CD8-positive, alpha-beta memory T cell (primary cell): ENCODE data around the gene MBD5. TPM values are rescaled to one million over a fixed set of nuclear protein-coding genes. Genes with fewer than 3 reads are reported as not detected.

Experiments used
- CTCF ChIA-PET: fragments of 350-600 bp; sonication (Branson Sonifier 250); formaldehyde crosslinking; loops from one replicate; lab custom pipeline; 2021; ENCODE audit warnings: antibody characterized with exemption; lab: Charles Lee
- POLR2A ChIA-PET: fragments of 350-600 bp; sonication (Branson Sonifier 250); formaldehyde crosslinking; loops from one replicate; lab custom pipeline; 2021; ENCODE audit warnings: antibody characterized with exemption; lab: Charles Lee
- DNase-seq, 5 donors: peaks; one replicate each; pipeline versions ENCODE4 v3.0.0 to v3.0.0-alpha.2; 2020 to 2022; ENCODE audit warnings: mixed read lengths in 1 of 5
- H3K27ac ChIP-seq: one replicate; pipeline ENCODE4 v1.7.0; 2013; ENCODE audit warnings: low read depth, mild to moderate bottlenecking, low read length, moderate library complexity
- H3K27me3 ChIP-seq: 2 replicates; pipeline ENCODE4 v1.7.0; 2013; ENCODE audit warnings: low read length, mild to moderate bottlenecking; ENCODE audit not compliant: insufficient read depth, poor library complexity, severe bottlenecking
- H3K36me3 ChIP-seq: 2 replicates; pipeline ENCODE4 v1.7.0; 2013; ENCODE audit warnings: mild to moderate bottlenecking, low read length, moderate library complexity; ENCODE audit not compliant: insufficient read depth
- H3K4me1 ChIP-seq: 2 replicates; pipeline ENCODE4 v1.7.0; 2013; ENCODE audit warnings: mild to moderate bottlenecking, low read length, moderate library complexity; ENCODE audit not compliant: insufficient read depth
- H3K4me3 ChIP-seq: 2 replicates; pipeline ENCODE4 v1.7.0; 2013; ENCODE audit warnings: mild to moderate bottlenecking, low read length
- H3K9me3 ChIP-seq: 2 replicates; pipeline ENCODE4 v1.7.0; 2013; ENCODE audit warnings: mild to moderate bottlenecking, low read length
- H3K27ac Mint-ChIP-seq, 8 donors: one replicate each; pipeline ENCODE4 v1.8.0; 2020 to 2021; ENCODE audit warnings: mixed read lengths in 8 of 8, mild to moderate bottlenecking in 6 of 8, inconsistent platforms in 3 of 8, moderate library complexity in 3 of 8
- H3K27me3 Mint-ChIP-seq, 2 donors: one replicate each; pipeline ENCODE4 v1.8.0; 2020 to 2021; ENCODE audit warnings: mixed read lengths in 2 of 2, mild to moderate bottlenecking in 1 of 2, moderate library complexity in 1 of 2
- H3K36me3 Mint-ChIP-seq, 3 donors: one replicate each; pipeline ENCODE4 v1.8.0; 2020 to 2021; ENCODE audit warnings: mixed read lengths in 3 of 3, inconsistent platforms in 1 of 3, mild to moderate bottlenecking in 1 of 3
- H3K4me1 Mint-ChIP-seq, 3 donors: one replicate each; pipeline ENCODE4 v1.8.0; 2020 to 2021; ENCODE audit warnings: mixed read lengths in 3 of 3, inconsistent platforms in 1 of 3, mild to moderate bottlenecking in 1 of 3
- H3K4me3 Mint-ChIP-seq, 7 donors: one replicate each; pipeline ENCODE4 v1.8.0; 2020 to 2021; ENCODE audit warnings: mixed read lengths in 7 of 7, mild to moderate bottlenecking in 6 of 7, moderate library complexity in 4 of 7, inconsistent platforms in 2 of 7
- H3K9me3 Mint-ChIP-seq, 5 donors: one replicate each; pipeline ENCODE4 v1.8.0; 2020 to 2022; ENCODE audit warnings: mixed read lengths in 5 of 5, mild to moderate bottlenecking in 3 of 5, moderate library complexity in 2 of 5, inconsistent platforms in 1 of 5
- polyA plus RNA-seq: library from polyadenylated mRNA; unstranded; fragments of 300-500 nt; fragmentation: Illumina TruSeq; gene quantifications from one replicate; pipeline ENCODE4 v1.2.3, GENCODE V29; 2021
- total RNA-seq, 2 experiments: library from RNA; stranded (reverse); gene quantifications; one replicate each; pipeline ENCODE4 v1.2.3, GENCODE V29; 2021

MBD5 gene
- total and polyA plus RNA-seq, 3 experiments from 2014 or later, result 15.2 to 18.3 (median 16.9) TPM

- Mint-ChIP-seq H3K27me3 (peaks cover 2 to 6% of the 10 kb centered on the region in 2 donors), H3K4me3 (no peak overlapping the region), H3K27ac (no peak overlapping the region), H3K9me3 (no peaks in the 10 kb centered on the region), H3K4me1 (peaks cover 8 to 28% (median 12%) of the 10 kb centered on the region in 3 donors), H3K36me3 (no peaks in the 10 kb centered on the region)
- ChIA-PET CTCF (no interaction called here), POLR2A (no interaction called here)
- H3K4me3 ChIP-seq, result no peak overlapping the region
- peaks cover 4% of the 10 kb centered on the region for H3K4me1 ChIP-seq
- no peaks in the 10 kb centered on the region for H3K9me3 ChIP-seq
- no peaks in the 10 kb centered on the region for H3K27me3 ChIP-seq
- DNase-seq, result no peak
- no peaks in the 10 kb centered on the region for H3K36me3 ChIP-seq
- no peak overlapping the region for H3K27ac ChIP-seq
Measured at GRCh38 chr2:148565272-148565894, 544.5 kb downstream of the MBD5 start.

Other genes starting within 250 kb of the MBD5 start
- 1 to 10 TPM; 1.4 to 2.5 TPM for gene ACVR2A, start 176.1 kb upstream of the MBD5 start, total RNA-seq
- gene ACVR2A, start 176.1 kb upstream of the MBD5 start, polyA plus RNA-seq, result 3.2 TPM
- gene ORC4, start 354 bp upstream of the MBD5 start, total RNA-seq, result 10 to 100 TPM; 34.8 to 35.4 TPM
- gene ORC4, start 354 bp upstream of the MBD5 start, polyA plus RNA-seq, result 39.3 TPM